ENCODE measurements around the gene MBD5. TPM values are rescaled to one million over a fixed set of nuclear protein-coding genes. Genes with fewer than 3 reads are reported as not detected.

The MBD5 gene
- total RNA-seq, 1 donor from 2014 or later: 15.0 TPM

- no peak for DNase-seq (ENCODE audit: low read depth)
- TF ChIP-seq CTCF (conservative IDR thresholded peaks at IDR 0.05; ENCODE audit: low read depth, low read length): no peak
- no peak overlapping the region for H3K4me3 ChIP-seq (ENCODE audit: low read depth, low read length)
These were observed 534.9 kb downstream of the MBD5 start for GRCh38 chr2:148555622-148556294.

- H3K4me3 ChIP-seq (ENCODE audit: low read depth, low read length): no peak overlapping the region
- no peak for DNase-seq (ENCODE audit: low read depth)
- TF ChIP-seq CTCF (conservative IDR thresholded peaks at IDR 0.05; ENCODE audit: low read depth, low read length): peak; percentile 9
These were observed 537.0 kb downstream of the MBD5 start for GRCh38 chr2:148557844-148558436.

- no peak for TF ChIP-seq CTCF (conservative IDR thresholded peaks at IDR 0.05; ENCODE audit: low read depth, low read length)
- no peak overlapping the region for H3K4me3 ChIP-seq (ENCODE audit: low read depth, low read length)
- no peak for DNase-seq (ENCODE audit: low read depth)
These were observed 539.6 kb downstream of the MBD5 start for GRCh38 chr2:148560496-148560895.

- TF ChIP-seq CTCF (conservative IDR thresholded peaks at IDR 0.05; ENCODE audit: low read depth, low read length): no peak
- no peak overlapping the region for H3K4me3 ChIP-seq (ENCODE audit: low read depth, low read length)
- DNase-seq (ENCODE audit: low read depth): no peak
These were observed 540.5 kb downstream of the MBD5 start for GRCh38 chr2:148561389-148561788.

- DNase-seq (ENCODE audit: low read depth): no peak
These were observed 544.5 kb downstream of the MBD5 start for GRCh38 chr2:148565272-148565894.

More at GRCh38 chr2:148565272-148565894, 544.5 kb downstream of the MBD5 start:
- H3K4me3 ChIP-seq (ENCODE audit: low read depth, low read length): no peak overlapping the region
- TF ChIP-seq CTCF (conservative IDR thresholded peaks at IDR 0.05; ENCODE audit: low read depth, low read length): peak; percentile 47

Other genes with a start within 250 kb of the MBD5 start
- 3.0 and 6.5 TPM in 2 replicates for gene ACVR2A, start 176.1 kb upstream of the MBD5 start, total RNA-seq
- gene ORC4, start 354 bp upstream of the MBD5 start, total RNA-seq: 39.0 and 39.8 TPM in 2 replicates